ENCODE results near the gene DCXR. TPM values are rescaled to one million over a fixed set of nuclear protein-coding genes. Genes with fewer than 3 reads are reported as not detected.

The DCXR gene
- total RNA-seq: 138 TPM

- ATAC-seq: peak; percentile 92
These were observed at the start of gene DCXR for GRCh38 chr17:82037092-82037888. Gene DCXR, minus strand, starts transcription at chr17:82037697. Its CDS starts 15 bp downstream, at chr17:82037682.

- ATAC-seq: no peak
These were observed 48.7 kb upstream of the DCXR start for GRCh38 chr17:82085931-82086764.

- ATAC-seq: no peak
These were observed 47.7 kb upstream of the DCXR start for GRCh38 chr17:82085031-82085861.

- no peak for ATAC-seq
These were observed 47.0 kb upstream of the DCXR start for GRCh38 chr17:82084373-82085030.

- no peak for ATAC-seq
These were observed 46.2 kb upstream of the DCXR start for GRCh38 chr17:82083533-82084359.

GRCh38 chr17:82083009-82083408 is 45.5 kb upstream of the DCXR start:
- ATAC-seq: no peak

GRCh38 chr17:82082456-82082855 is 45.0 kb upstream of the DCXR start:
- ATAC-seq: no peak

- no peak for ATAC-seq
These were observed 44.5 kb upstream of the DCXR start for GRCh38 chr17:82081966-82082365.

GRCh38 chr17:82081546-82081945 is 44.0 kb upstream of the DCXR start:
- ATAC-seq: no peak

GRCh38 chr17:82080789-82081464 is 43.4 kb upstream of the DCXR start:
- ATAC-seq: no peak

GRCh38 chr17:82080048-82080788 is 42.7 kb upstream of the DCXR start:
- ATAC-seq: no peak

GRCh38 chr17:82079001-82079677 is 41.6 kb upstream of the DCXR start:
- no peak for ATAC-seq

GRCh38 chr17:82078433-82078832 is 40.9 kb upstream of the DCXR start:
- ATAC-seq: no peak

GRCh38 chr17:82077617-82078358 is 40.3 kb upstream of the DCXR start:
- ATAC-seq: no peak

GRCh38 chr17:82076785-82077591 is 39.5 kb upstream of the DCXR start:
- peak; percentile 10 for ATAC-seq

GRCh38 chr17:82076018-82076784 is 38.7 kb upstream of the DCXR start:
- ATAC-seq: peak; percentile 26

GRCh38 chr17:82073446-82073845 is 35.9 kb upstream of the DCXR start:
- peak; percentile 34 for ATAC-seq

Measured in esophagus mucosa (tissue), 1 donor.